ENCODE results near the gene NEIL3.

NEIL3 gene

DNA sequence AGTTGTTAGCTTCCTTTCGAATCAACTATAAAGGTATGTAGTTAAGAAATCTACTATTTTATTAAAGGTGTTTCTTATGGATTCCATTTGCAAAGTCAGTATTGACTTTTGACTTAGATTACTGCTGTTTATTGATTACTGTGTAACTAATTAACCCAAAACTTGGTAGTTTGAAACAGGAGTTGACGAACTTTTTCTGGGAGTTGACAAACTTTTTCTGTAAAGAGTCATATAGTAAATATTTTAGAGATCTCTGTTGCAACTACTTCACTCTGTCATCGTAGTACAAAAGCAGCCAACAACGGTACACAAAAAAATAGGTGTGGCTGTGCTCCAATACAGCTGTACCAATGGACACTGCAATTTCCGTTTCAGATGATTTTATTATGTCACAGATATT is 102.3 kb downstream of the NEIL3 start:
- H3K27ac ChIP-seq: no peak overlapping the region
- TF ChIP-seq, protein P1, sequence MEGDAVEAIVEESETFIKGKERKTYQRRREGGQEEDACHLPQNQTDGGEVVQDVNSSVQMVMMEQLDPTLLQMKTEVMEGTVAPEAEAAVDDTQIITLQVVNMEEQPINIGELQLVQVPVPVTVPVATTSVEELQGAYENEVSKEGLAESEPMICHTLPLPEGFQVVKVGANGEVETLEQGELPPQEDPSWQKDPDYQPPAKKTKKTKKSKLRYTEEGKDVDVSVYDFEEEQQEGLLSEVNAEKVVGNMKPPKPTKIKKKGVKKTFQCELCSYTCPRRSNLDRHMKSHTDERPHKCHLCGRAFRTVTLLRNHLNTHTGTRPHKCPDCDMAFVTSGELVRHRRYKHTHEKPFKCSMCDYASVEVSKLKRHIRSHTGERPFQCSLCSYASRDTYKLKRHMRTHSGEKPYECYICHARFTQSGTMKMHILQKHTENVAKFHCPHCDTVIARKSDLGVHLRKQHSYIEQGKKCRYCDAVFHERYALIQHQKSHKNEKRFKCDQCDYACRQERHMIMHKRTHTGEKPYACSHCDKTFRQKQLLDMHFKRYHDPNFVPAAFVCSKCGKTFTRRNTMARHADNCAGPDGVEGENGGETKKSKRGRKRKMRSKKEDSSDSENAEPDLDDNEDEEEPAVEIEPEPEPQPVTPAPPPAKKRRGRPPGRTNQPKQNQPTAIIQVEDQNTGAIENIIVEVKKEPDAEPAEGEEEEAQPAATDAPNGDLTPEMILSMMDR (conservative IDR thresholded peaks at IDR 0.05): no peak
- TF ChIP-seq ZFX (IDR thresholded peaks at IDR 0.05): no peak
